HCT116 (cell line): Measurements from ENCODE around the gene GALP. TPM values are rescaled to one million over a fixed set of nuclear protein-coding genes. Genes with fewer than 3 reads are reported as not detected.

Source experiments
- ATAC-seq: fragments of 200-7000 bp; cut with Tn5 transposase; 2 replicates; pipeline ENCODE4 v1.9.1; 2020; ENCODE audit warnings: mild to moderate bottlenecking, moderate library complexity
- BruUV-seq: library from RNA; stranded (reverse); fragments of 400-500 nt; replicated peaks from 2 replicates; lab custom pipeline; 2021; lab: Mats Ljungman, UMichigan
- CTCF ChIA-PET: fragments of 300-600 bp; sonication (Branson Sonifier 250); formaldehyde crosslinking; loops from one replicate; lab custom pipeline; 2021; ENCODE audit warnings: antibody characterized with exemption; lab: Charles Lee
- POLR2A ChIA-PET: fragments of 300-600, 350-600 bp; sonication (Branson Sonifier 250); formaldehyde crosslinking; loops from one replicate; lab custom pipeline; 2021; ENCODE audit warnings: antibody characterized with exemption; lab: Charles Lee
- RAD21 ChIA-PET, 2 experiments: fragments of 300-600 bp; sonication (Branson Sonifier 250); formaldehyde crosslinking; loops; one replicate each; lab custom pipeline; 2023; ENCODE audit warnings: low total read pairs in 2 of 2; ENCODE audit not compliant: uncharacterized antibody in 2 of 2, unreplicated experiment in 2 of 2, low non-redundant PET in 1 of 2; lab: Charles Lee
- DNase-seq: peaks from one replicate; pipeline ENCODE4 v3.0.0-alpha.2; 2010; ENCODE audit warnings: low read depth, low spot score
- H2AFZ ChIP-seq: fragments of 200-600 bp; shearing (Covaris generic), sonication (generic); 2 replicates; pipeline ENCODE4 v1.6.1; 2017; ENCODE audit warnings: low read depth, mixed run types, mixed read lengths, antibody characterized with exemption, low read length; ENCODE audit not compliant: poor library complexity, severe bottlenecking
- H3K27ac ChIP-seq: 2 replicates; pipeline ENCODE4 v1.5.1; 2012; ENCODE audit warnings: low read depth, low read length
- H3K27me3 ChIP-seq: fragments of 200-600 bp; sonication (generic); 2 replicates; pipeline ENCODE4 v1.6.1; 2016; ENCODE audit warnings: mixed run types, low read length, mixed read lengths; ENCODE audit not compliant: insufficient read depth
- H3K36me3 ChIP-seq, 2 experiments: fragments of 200-500 bp in 1 of 2; fragments of 200-600 bp in 1 of 2; sonication (Bioruptor generic) in 1 of 2; sonication (generic) in 1 of 2; 2 replicates each; pipeline versions ENCODE4 v1.5.1 to v1.6.1; 2014 to 2016; ENCODE audit warnings: low read length in 2 of 2, inconsistent platforms in 1 of 2, mixed read lengths in 1 of 2, mixed run types in 1 of 2; ENCODE audit not compliant: insufficient read depth in 2 of 2, control insufficient read depth in 1 of 2
- H3K4me1 ChIP-seq, 2 experiments: fragments of 200-600 bp in 1 of 2; sonication (generic) in 1 of 2; 2 replicates each; pipeline versions ENCODE4 v1.5.1 to v1.6.1; 2012 to 2017; ENCODE audit warnings: low read length in 2 of 2, inconsistent platforms in 1 of 2, mild to moderate bottlenecking in 1 of 2, mixed read lengths in 1 of 2, mixed run types in 1 of 2, moderate library complexity in 1 of 2; ENCODE audit not compliant: insufficient read depth in 2 of 2, control insufficient read depth in 1 of 2
- H3K4me2 ChIP-seq: fragments of 200-600 bp; sonication (generic); 2 replicates; pipeline ENCODE4 v1.6.1; 2017; ENCODE audit warnings: mixed run types, low read length, mixed read lengths
- H3K4me3 ChIP-seq, 2 experiments: fragments of 200-600 bp in 1 of 2; sonication (generic) in 1 of 2; replicated peaks in 1 of 2; 2 replicates each; pipeline ENCODE4 v1.5.1; 2011 to 2016; ENCODE audit warnings: low read length in 2 of 2, control low read depth in 1 of 2, low read depth in 1 of 2, mild to moderate bottlenecking in 1 of 2, mixed read lengths in 1 of 2, mixed run types in 1 of 2
- H3K79me2 ChIP-seq: fragments of 200-600 bp; sonication (generic); 2 replicates; pipeline ENCODE4 v1.6.1; 2017; ENCODE audit warnings: mild to moderate bottlenecking, mixed run types, low read length, moderate library complexity, mixed read lengths; ENCODE audit not compliant: insufficient read depth
- H3K9ac ChIP-seq: fragments of 200-600 bp; sonication (generic); 2 replicates; pipeline ENCODE4 v1.6.1; 2016; ENCODE audit warnings: low read length, mixed read lengths
- H3K9me2 ChIP-seq: fragments of 200-600 bp; sonication (generic), shearing (Covaris generic); 2 replicates; pipeline ENCODE4 v1.6.1; 2017; ENCODE audit warnings: mixed run types, mild to moderate bottlenecking, moderate library complexity; ENCODE audit not compliant: insufficient read depth
- H3K9me3 ChIP-seq, 2 experiments: fragments of 200-500 bp in 1 of 2; fragments of 200-600 bp in 1 of 2; sonication (Bioruptor generic) in 1 of 2; sonication (generic) in 1 of 2; 2 replicates each; pipeline ENCODE4 v1.6.1; 2014 to 2017; ENCODE audit warnings: low read length in 2 of 2, mixed read lengths in 2 of 2, inconsistent platforms in 1 of 2, low read depth in 1 of 2, mild to moderate bottlenecking in 1 of 2, mixed run types in 1 of 2, moderate library complexity in 1 of 2; ENCODE audit not compliant: control insufficient read depth in 1 of 2, insufficient read depth in 1 of 2
- H4K20me1 ChIP-seq: fragments of 200-600 bp; sonication (generic), shearing (Covaris generic); 2 replicates; pipeline ENCODE4 v1.6.1; 2017; ENCODE audit warnings: mixed run types, mild to moderate bottlenecking, moderate library complexity; ENCODE audit not compliant: insufficient read depth
- CBX3 ChIP-seq: IDR thresholded peaks from 2 replicates; pipeline ENCODE4 v1.6.1; 2012; ENCODE audit warnings: low read depth
- CEBPB ChIP-seq: IDR thresholded peaks from 2 replicates; pipeline ENCODE4 v1.6.1; 2012; ENCODE audit warnings: low read depth
- CTCF ChIP-seq, 3 experiments: fragments of 200-600 bp in 1 of 3; sonication (generic) in 1 of 3; IDR thresholded peaks in 2 of 3; conservative IDR thresholded peaks in 1 of 3; 2 replicates each; pipeline ENCODE4 v1.5.1; 2012 to 2017; ENCODE audit warnings: low read depth in 2 of 3, low read length in 2 of 3, antibody characterized with exemption in 1 of 3, borderline replicate concordance in 1 of 3, control low read depth in 1 of 3, mild to moderate bottlenecking in 1 of 3, mixed read lengths in 1 of 3, mixed run types in 1 of 3, moderate library complexity in 1 of 3; ENCODE audit not compliant: insufficient read depth in 1 of 3
- EGR1 ChIP-seq: IDR thresholded peaks from 2 replicates; pipeline ENCODE4 v1.6.1; 2012; ENCODE audit warnings: low read depth
- EZH2 ChIP-seq: fragments of 200-600 bp; sonication (generic); IDR thresholded peaks from 2 replicates; pipeline ENCODE4 v1.6.1; 2017; ENCODE audit warnings: antibody characterized with exemption, mixed run types
- EZH2phosphoT487 ChIP-seq: fragments of 200-600 bp; IDR thresholded peaks from 2 replicates; pipeline ENCODE4 v1.6.1; 2018; ENCODE audit warnings: antibody characterized with exemption, borderline replicate concordance
- FOSL1 ChIP-seq: IDR thresholded peaks from 2 replicates; pipeline ENCODE4 v1.6.1; 2012; ENCODE audit warnings: low read depth
- JUND ChIP-seq: IDR thresholded peaks from 2 replicates; pipeline ENCODE4 v1.6.1; 2012
- POLR2AphosphoS5 ChIP-seq: IDR thresholded peaks from 2 replicates; pipeline ENCODE4 v1.6.1; 2011; ENCODE audit warnings: mild to moderate bottlenecking, low read depth, low read length, moderate library complexity
- REST ChIP-seq: IDR thresholded peaks from 2 replicates; pipeline ENCODE4 v1.6.1; 2012; ENCODE audit warnings: low read depth
- SP1 ChIP-seq: IDR thresholded peaks from 2 replicates; pipeline ENCODE4 v1.6.1; 2012; ENCODE audit warnings: low read depth
- TCF7L2 ChIP-seq: IDR thresholded peaks from 2 replicates; pipeline ENCODE4 v1.7.0; 2011; ENCODE audit warnings: borderline replicate concordance, inconsistent platforms; ENCODE audit not compliant: insufficient read depth, insufficient read length; ENCODE audit errors: extremely low read depth
- YY1 ChIP-seq: IDR thresholded peaks from 2 replicates; pipeline ENCODE4 v1.6.1; 2011; ENCODE audit warnings: low read length, low read depth, moderate library complexity, mild to moderate bottlenecking; ENCODE audit not compliant: insufficient replicate concordance; ENCODE audit errors: extremely low read depth
- ZBTB33 ChIP-seq: IDR thresholded peaks from 2 replicates; pipeline ENCODE4 v1.6.1; 2011; ENCODE audit warnings: mild to moderate bottlenecking, low read length, moderate library complexity; ENCODE audit not compliant: insufficient replicate concordance; ENCODE audit errors: extremely low read depth
- ZNF274 ChIP-seq: fragments of 200-500 bp; sonication (Bioruptor generic); IDR thresholded peaks from 2 replicates; pipeline ENCODE4 v1.6.1; 2014; ENCODE audit warnings: mild to moderate bottlenecking, low read depth, low read length, inconsistent platforms
- intact Hi-C: fragments of 100-400 bp; cut with micrococcal nuclease; formaldehyde crosslinking; loops from 2 replicates; pipeline ENCODE4 v1.10.0; 2022
- total RNA-seq: library from RNA; stranded (reverse); gene quantifications from one replicate; pipeline ENCODE4 v1.2.1, GENCODE V29; 2021; ENCODE audit not compliant: unreplicated experiment

GALP gene
- total RNA-seq, 1 experiment from 2014 or later = not detected

GRCh38 chr19:56140583-56141416, 35.0 kb upstream of the GALP start, which contains the start of gene ZNF444:
TSS of gene ZNF444 (plus strand) at chr19:56141287. CDS start at chr19:56146912, 5,625 bp downstream.
- Histone ChIP-seq H3K79me2 (no peaks in the 10 kb centered on the region; the same call in 1 of the 2 replicates), H3K27ac (peak within 1 kb of the TSS; percentile 52), H3K27me3 (no peaks in the 10 kb centered on the region), H3K4me3 (peak within 1 kb of the TSS; percentile 71 to 72), H3K9me2 (no peaks in the 10 kb centered on the region), H3K9me3 (no peaks in the 10 kb centered on the region), H4K20me1 (no peaks in the 10 kb centered on the region), H3K4me2 (peak within 1 kb of the TSS; percentile 96), H2AFZ (peak within 1 kb of the TSS; percentile 54), H3K9ac (peak within 1 kb of the TSS; percentile 68), H3K36me3 (no peaks in the 10 kb centered on the region), H3K4me1 (peaks cover 6 to 12% of the 10 kb centered on the region in 2 experiments)
- TF ChIP-seq FOSL1 (no peak), CEBPB (no peak), CTCF (IDR thresholded peaks at IDR 0.05 in 2 of 3, conservative IDR thresholded peaks at IDR 0.05 in 1 of 3; ENCODE audit: borderline replicate concordance in 1 of 3, insufficient read depth in 1 of 3, low read depth in 2 of 3, low read length in 2 of 3) (no peak), EZH2 (no peak), ZBTB33 (peak; percentile 71), POLR2AphosphoS5 (peak; percentile 36; the same call in 1 of the 2 replicates), SP1 (peak; percentile 88), ZNF274 (no peak), EZH2phosphoT487 (no peak), YY1 (peak; percentile 87), EGR1 (no peak), CBX3 (no peak), REST (no peak), TCF7L2 (peak; percentile 29), JUND (no peak)
- intact Hi-C loops = loop anchor here (1.0 kb wide), 2 partner anchors 19 to 174 kb away; partner anchors contain the start of genes ZNF787 and ZSCAN5A
- BruUV-seq = no TSS peak
- POLR2A ChIA-PET = interaction anchor here (0.7 to 1.3 kb wide), 4 partner anchors 12 to 56 kb away, joined by 4 to 6 read pairs (median 4); partner anchors contain the start of gene ZNF787
- DNase-seq (peak; percentile 96), ATAC-seq (peak; percentile 95)
- CTCF ChIA-PET = interaction anchor here (0.7 to 1.8 kb wide), 3 partner anchors 31 to 112 kb away, joined by 3 to 4 read pairs (median 4); no protein-coding TSS in a partner anchor
- RAD21 ChIA-PET = no interaction called here
